DMS79 treated with DMSO at 0.1 percent for 48 hours (cell line): Measurements from ENCODE around the gene RCN1.
"Not testable (repeated sequence)": the region's sequence is repeated elsewhere in the genome, so short reads cannot be mapped to it uniquely, and the experiment has no call there.

Experiments
- DNase-seq: peaks from one replicate; lab custom pipeline; 2025; lab: John Stamatoyannopoulos, UW

RCN1 gene

GRCh38 chr11:32079553-32079952, 11.3 kb upstream of the RCN1 start:
- no peak for DNase-seq

GRCh38 chr11:32080361-32080980, 10.4 kb upstream of the RCN1 start:
- no peak for DNase-seq

DNA sequence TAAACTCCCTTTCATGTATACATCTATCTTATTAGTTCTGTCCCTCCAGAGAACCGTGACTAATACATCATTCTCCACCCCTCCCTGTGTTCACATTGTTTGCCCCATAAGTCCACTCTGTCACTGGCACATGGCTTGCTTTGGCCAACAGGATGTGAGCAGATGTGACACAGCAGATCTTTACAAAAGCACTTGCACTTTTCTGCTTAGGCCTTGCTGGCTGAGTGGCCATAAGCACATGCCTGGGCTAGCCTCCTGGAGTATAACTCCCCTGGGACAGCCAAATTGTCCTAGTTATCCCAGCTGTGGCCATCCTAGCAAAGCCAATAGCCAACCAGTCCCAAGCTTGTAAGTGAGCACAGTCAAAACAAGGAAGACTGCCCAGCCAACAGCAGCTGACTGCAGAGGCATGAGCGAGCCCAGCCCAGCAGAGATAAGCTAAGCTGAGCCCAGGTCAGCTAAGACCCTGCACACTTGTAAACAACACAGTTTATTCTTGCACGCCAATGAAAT, 9.7 kb upstream of the RCN1 start:
- DNase-seq, result peak; percentile 49

DNA sequence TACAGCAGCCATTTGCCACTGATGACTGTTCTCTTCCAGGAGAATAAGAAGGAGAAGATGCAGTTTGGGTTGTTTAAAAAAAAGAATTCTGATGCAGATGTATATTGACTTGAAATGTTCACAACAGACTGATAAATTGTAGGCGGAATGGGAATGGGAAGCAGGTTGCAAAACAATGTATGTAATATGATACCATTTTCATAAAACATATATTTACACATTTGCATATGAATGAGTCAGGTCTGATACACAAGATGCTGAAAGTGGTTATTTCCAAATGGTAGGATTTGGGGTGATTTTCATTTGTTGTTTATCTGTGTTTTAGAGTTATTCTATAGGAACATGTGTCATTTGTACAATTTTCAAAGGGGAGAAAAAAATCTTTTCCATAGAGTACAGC, 9.0 kb upstream of the RCN1 start:
- no peak for DNase-seq

GRCh38 chr11:32082346-32082986, 8.4 kb upstream of the RCN1 start:
- DNase-seq, result no peak

DNA sequence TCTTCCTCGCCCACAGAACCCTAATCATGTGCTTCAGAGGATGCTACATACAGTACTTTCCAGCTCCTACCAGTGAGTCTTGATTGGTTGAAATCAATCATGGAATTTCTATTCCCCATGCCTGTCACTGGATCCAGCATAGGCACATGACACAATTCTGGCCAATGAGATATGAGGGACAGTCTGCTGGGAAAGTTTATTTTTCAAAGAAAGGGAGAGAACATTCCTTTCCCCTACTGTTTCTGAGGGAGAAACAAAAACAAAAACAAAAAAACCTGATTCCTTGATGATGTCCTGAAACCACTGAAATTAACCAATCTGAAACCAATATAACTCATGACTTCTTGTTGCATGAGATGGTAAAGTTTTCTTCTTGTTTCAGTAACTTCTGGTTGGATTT, 3.3 kb upstream of the RCN1 start:
- no peak for DNase-seq

DNA sequence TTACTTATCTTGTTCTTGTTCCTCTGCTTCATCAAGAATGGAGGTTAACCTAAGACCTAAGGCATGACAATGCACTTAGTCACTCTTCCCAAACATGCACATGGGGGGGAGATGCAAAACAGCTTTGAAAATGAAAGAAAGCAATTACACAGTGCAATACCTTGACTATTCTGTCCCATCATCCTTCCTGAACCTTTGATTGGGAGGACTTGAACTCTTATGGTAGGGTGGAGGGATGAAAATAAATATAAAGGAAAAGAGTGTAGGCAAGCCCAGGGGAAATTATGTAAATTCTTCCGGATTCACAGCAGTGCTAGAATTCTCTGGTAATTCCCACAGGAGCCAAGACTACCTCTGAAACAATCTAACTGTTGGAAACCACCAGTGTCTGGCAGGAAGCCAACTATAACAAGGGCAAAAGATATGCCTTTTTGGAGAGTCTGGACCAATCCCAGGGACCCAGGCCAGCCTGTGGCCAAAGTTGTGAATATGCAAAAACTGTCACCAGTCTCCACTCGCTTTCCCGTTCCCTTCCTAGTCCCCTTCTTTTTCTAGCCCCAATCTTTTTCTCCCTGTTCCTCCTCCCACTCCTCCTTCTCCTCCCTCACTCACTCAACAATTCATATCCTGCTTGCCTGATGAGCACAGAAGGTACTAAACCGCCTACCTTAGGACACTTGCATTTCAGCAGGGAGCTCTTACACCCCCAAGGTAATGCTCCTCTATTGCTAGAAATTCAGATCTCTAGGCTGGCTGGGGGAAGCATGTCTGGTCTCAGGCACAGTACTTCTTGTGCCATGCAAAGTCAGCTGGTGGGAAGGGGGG, 2.5 kb upstream of the RCN1 start:
- DNase-seq, result peak; percentile 68

GRCh38 chr11:32092581-32093170, 1.8 kb downstream of the RCN1 start:
- no peak for DNase-seq

GRCh38 chr11:32094923-32095322, 4.0 kb downstream of the RCN1 start:
- DNase-seq, result no peak

GRCh38 chr11:32098142-32098903, 7.4 kb downstream of the RCN1 start:
- DNase-seq, result no peak

GRCh38 chr11:32099516-32099915, 8.6 kb downstream of the RCN1 start:
- DNase-seq, result no peak

- DNase-seq, result no peak
Measured at GRCh38 chr11:32100495-32100894, 9.6 kb downstream of the RCN1 start.

GRCh38 chr11:32101791-32102190, 10.9 kb downstream of the RCN1 start:
- DNase-seq, result no peak

GRCh38 chr11:32103121-32103719, 12.3 kb downstream of the RCN1 start:
- DNase-seq, result not testable (repeated sequence)

DNA sequence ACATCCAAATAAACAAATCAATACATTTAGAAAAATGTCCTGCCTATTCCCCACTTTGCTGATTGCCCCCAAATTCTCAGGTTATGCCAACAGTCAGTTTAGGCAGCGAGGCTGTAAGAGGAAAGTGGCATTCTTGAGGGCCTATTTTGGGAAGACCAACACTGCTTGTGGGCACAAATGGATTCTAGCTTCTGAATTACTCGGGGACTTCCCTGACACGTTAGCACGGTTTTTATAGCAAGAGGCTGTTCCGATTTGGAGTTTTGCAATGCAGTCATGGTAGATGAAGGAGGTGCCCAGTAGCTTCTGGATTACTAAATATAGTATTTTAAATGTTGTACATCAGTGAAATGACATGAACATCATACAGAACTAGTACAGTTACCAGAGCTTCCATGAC, 13.1 kb downstream of the RCN1 start:
- no peak for DNase-seq

DNA sequence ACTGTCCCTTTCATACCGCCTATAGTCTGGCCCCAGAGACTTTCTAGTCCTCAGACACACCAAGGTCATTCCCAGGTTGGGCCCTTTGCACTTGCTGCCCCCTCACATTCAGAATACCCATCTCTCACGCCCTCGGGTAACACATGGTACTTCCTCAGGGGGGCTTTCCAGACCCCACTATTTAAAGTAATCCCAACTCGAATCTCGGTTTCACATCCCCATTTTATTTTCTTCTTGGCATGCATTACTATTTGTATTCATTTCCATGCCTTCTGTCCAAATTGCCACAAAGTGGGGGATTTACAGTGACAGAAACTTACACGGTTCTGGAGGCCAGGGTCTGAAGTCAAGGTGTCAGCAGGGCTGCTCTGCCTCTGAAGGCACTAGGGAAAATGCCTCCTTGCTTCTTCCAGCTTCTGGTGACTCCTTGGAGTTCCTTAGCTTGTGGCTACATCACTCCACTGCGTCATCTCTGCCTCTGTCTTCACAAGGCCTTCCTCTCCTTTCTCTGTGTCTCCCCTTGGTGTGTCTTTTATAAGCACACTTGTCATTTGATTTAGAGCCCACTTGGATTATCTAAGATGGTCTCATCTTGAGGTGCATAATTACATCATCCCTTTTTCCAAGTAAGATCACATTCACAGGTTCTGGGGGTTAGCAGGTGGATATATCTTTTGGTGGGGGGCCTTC, 15.1 kb downstream of the RCN1 start:
- no peak for DNase-seq

DNA sequence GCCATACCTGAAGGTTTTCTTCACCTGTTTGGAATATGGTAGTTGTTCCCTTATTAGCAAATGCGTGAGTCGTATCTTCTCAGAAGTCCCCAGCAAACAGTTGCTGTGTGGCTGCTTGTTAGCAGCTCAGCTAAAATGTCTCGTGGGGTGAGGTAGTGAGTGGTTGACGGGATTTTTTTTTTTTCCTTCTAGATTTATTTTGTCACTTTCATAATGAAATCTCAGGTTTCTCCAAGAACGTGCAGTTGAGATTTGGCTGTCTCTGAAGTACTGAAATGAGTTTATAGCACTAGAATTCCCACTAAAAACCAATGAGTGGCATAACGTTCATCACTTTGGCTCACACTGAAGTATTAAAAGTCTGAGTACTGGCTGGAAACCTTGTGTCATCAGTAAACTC, 16.8 kb downstream of the RCN1 start:
- no peak for DNase-seq

GRCh38 chr11:32108576-32108975, 17.7 kb downstream of the RCN1 start:
- no peak for DNase-seq

GRCh38 chr11:32109138-32109537, 18.3 kb downstream of the RCN1 start:
- no peak for DNase-seq

DNA sequence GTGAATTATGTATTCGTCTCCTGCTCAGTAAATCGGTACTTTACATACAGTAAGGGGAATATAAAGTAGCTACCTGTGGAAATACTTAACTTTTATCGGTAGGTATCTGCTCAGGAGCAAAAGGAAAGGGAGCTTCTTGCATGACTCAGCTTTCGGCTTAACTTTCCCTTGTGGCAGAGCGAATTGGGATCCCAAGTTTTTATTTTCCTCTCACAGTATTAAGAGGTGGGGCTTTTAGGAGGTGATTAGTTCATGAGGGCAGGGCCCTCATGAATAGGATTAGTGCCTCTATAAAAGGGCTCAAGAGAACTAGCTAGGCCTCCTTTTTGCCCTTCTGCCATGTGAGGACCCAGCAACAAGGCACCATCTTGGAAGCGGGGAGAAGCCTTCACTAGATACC, 18.7 kb downstream of the RCN1 start:
- DNase-seq, result no peak

DNA sequence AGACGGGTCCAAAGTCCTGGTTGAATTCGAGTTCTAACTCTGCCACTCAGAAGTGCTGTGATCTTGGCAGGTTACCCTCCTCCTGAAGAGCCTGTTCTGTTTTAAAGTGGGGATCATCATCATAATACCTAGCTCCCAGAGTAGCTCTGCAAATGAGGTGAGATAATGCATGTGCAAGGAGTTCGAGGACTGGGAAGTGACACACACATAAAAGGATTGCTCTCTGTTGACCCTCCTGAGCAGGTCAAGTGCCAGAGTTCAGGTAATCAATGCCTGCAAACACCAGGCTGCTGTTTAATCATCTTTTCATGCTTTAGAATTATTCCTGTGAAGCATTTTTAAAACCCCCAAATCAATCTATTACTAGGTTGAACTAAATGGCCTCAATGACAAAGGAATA, 19.9 kb downstream of the RCN1 start:
- DNase-seq, result no peak
